ENCODE results near the gene PAXIP1. TPM values are rescaled to one million over a fixed set of nuclear protein-coding genes. Genes with fewer than 3 reads are reported as not detected.

Gene PAXIP1
- total and polyA plus RNA-seq, 4 experiments from 2014 or later = 0.98 to 18.8 (median 9.2) TPM

DNA sequence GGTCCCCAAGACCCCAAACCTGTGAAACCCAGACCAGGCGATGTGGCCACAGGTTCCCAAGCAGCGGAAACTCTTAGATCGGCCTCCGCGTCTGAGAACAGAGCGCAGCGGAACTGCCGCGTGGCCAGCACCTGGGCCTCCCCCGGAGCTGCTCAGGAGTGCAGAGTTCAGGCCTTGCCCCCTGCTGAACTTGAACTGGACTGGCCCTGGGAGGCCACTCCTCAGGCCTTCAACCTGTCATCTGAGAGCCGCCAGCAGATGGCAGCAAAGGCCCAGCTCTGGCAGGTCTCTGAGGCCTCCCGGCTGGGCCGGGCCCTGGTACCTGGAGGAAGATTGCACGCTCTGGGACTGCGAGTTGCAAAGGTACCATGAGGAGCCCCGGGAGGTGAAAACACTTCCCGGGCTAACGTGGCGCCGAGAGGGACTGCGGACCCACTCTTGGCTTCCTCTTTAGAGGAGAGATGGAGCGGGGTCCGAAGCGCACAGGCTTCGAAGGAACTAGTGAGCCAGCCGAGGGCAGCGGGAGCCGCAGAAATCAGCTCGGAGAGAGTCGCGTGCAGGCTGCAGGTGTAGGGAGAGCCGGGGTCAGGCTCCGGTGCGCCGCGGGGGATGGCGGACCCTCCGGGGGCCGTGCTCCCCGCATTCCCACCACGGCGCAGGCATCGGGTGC is 89.2 kb downstream of the PAXIP1 start:
- POLR2A ChIA-PET (ENCODE audit: partially characterized antibody) = interaction anchor here (2.0 kb wide), 2 partner anchors 14 to 39 kb away, joined by 4 to 11 read pairs; no protein-coding TSS in a partner anchor

DNA sequence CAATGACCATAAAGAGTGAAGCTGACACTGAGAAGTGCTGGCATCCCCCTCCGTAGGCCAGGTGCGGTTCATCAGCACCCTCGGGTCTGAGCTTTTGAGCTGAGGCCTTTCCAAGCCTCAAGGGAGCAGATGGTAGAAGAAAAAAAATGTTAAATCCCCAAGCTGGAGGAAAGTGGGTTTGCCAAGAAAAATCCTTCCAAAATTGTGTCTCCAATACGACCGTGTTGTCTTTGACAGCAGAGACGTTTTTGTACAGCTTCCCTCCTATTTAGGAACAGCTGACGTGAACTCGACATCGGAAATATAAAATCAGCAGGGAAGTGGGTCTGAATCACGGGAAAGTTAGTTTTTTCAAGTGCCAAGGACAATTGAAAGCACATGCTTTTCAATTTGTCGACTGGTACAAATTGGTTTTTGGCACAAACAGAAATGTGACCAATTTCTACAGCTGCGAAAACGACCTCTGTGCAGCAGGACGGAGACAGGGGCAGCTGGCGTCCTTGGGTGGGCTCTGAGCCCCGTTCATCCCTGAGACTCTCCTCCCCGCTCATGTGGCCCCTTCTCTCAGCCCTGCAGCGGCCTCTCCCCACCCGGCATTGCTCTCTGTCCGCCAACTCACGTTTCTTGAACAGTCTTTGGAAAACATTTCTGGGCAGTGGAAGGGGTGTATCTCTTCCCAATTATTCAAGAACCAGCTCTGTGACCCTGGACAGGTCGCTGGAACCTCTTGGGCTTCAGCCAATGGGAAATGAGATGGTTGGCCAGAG is 89.9 kb downstream of the PAXIP1 start:
- H3K9me3 Mint-ChIP-seq = peaks cover 0 to 12% (median 0%) of the 10 kb centered on the region in 8 donors
- DNase-seq = no peak
- Histone ChIP-seq H3K4me1 (ENCODE audit: insufficient read depth, low read length) (peaks cover 5% of the 10 kb centered on the region), H3K9me3 (ENCODE audit: control insufficient read depth in 1 of 2, low read length in 2 of 2) (no peaks in the 10 kb centered on the region), H3K36me3 (ENCODE audit: insufficient read depth, low read length) (no peaks in the 10 kb centered on the region), H3K27ac (ENCODE audit: low read depth, low read length) (no peak overlapping the region), H3K27me3 (ENCODE audit: insufficient read depth, low read length) (no peaks in the 10 kb centered on the region), H3K4me3 (ENCODE audit: low read length in 2 of 2) (no peak overlapping the region)
- H3K36me3 Mint-ChIP-seq = no peaks in the 10 kb centered on the region
- ChIA-PET POLR2A (ENCODE audit: partially characterized antibody) (interaction anchor here (2.0 kb wide), 2 partner anchors 15 to 40 kb away, joined by 4 to 11 read pairs; no protein-coding TSS in a partner anchor), CTCF (ENCODE audit: partially characterized antibody) (interaction anchor here (0.6 to 6.7 kb wide), 19 partner anchors 9 to 1903 kb away, joined by 3 to 72 read pairs (median 5); no protein-coding TSS in a partner anchor)
- H3K4me3 Mint-ChIP-seq = peak overlapping the region in 3 of 8 donors; percentile 29 to 63 (median 43)
- peak overlapping the region in 1 of 7 donors; percentile 75 for H3K27ac Mint-ChIP-seq
- H3K27me3 Mint-ChIP-seq = peaks cover 14 to 25% of the 10 kb centered on the region in 2 donors
- intact Hi-C loops (cut with micrococcal nuclease) = loop anchor here (1.0 to 5.0 kb wide), 5 partner anchors 14 to 432 kb away; no protein-coding TSS in a partner anchor
- H3K4me1 Mint-ChIP-seq = peaks cover 4 to 7% (median 6%) of the 10 kb centered on the region in 4 donors

More for the DNA sequence above, 89.2 kb downstream of the PAXIP1 start:
- Mint-ChIP-seq H3K27me3 (peaks cover 14 to 27% of the 10 kb centered on the region in 2 donors), H3K4me3 (peak overlapping the region; percentile 84 to 93 (median 88)), H3K9me3 (peaks cover 0 to 12% (median 0%) of the 10 kb centered on the region in 8 donors), H3K27ac (peak overlapping the region in 3 of 7 donors; percentile 74 to 83 (median 75)), H3K36me3 (no peaks in the 10 kb centered on the region), H3K4me1 (peaks cover 4 to 5% (median 4%) of the 10 kb centered on the region in 4 donors)
- peak; percentile 80 to 83 (median 80) for DNase-seq
- Histone ChIP-seq H3K9me3 (ENCODE audit: control insufficient read depth in 1 of 2, low read length in 2 of 2) (no peaks in the 10 kb centered on the region), H3K27me3 (ENCODE audit: insufficient read depth, low read length) (no peaks in the 10 kb centered on the region), H3K4me1 (ENCODE audit: insufficient read depth, low read length) (peaks cover 5% of the 10 kb centered on the region), H3K36me3 (ENCODE audit: insufficient read depth, low read length) (no peaks in the 10 kb centered on the region), H3K27ac (ENCODE audit: low read depth, low read length) (no peak overlapping the region), H3K4me3 (ENCODE audit: low read length in 2 of 2) (peak overlapping the region in 1 of 2 donors; percentile 29)
- CTCF ChIA-PET (ENCODE audit: partially characterized antibody) = interaction anchor here (0.9 to 6.7 kb wide), 23 partner anchors 9 to 1902 kb away, joined by 3 to 72 read pairs (median 4); no protein-coding TSS in a partner anchor
- intact Hi-C loops (cut with micrococcal nuclease) = loop anchor here (1.0 to 5.0 kb wide), 5 partner anchors 14 to 432 kb away; no protein-coding TSS in a partner anchor

GRCh38 chr7:154911862-154912455 is 91.0 kb downstream of the PAXIP1 start:
- CTCF ChIA-PET (ENCODE audit: partially characterized antibody) = interaction anchor here (1.2 to 6.7 kb wide), 6 partner anchors 11 to 433 kb away, joined by 3 to 72 read pairs (median 24); no protein-coding TSS in a partner anchor
- Histone ChIP-seq H3K4me3 (ENCODE audit: low read length in 2 of 2) (no peak overlapping the region), H3K27me3 (ENCODE audit: insufficient read depth, low read length) (no peaks in the 10 kb centered on the region), H3K36me3 (ENCODE audit: insufficient read depth, low read length) (no peaks in the 10 kb centered on the region), H3K4me1 (ENCODE audit: insufficient read depth, low read length) (peaks cover 5% of the 10 kb centered on the region), H3K9me3 (ENCODE audit: control insufficient read depth in 1 of 2, low read length in 2 of 2) (no peaks in the 10 kb centered on the region), H3K27ac (ENCODE audit: low read depth, low read length) (no peak overlapping the region)
- Mint-ChIP-seq H3K36me3 (no peaks in the 10 kb centered on the region), H3K4me1 (peaks cover 4 to 8% (median 6%) of the 10 kb centered on the region in 4 donors), H3K4me3 (no peak overlapping the region), H3K27ac (no peak overlapping the region), H3K27me3 (peaks cover 14 to 22% of the 10 kb centered on the region in 2 donors), H3K9me3 (peaks cover 0 to 12% (median 0%) of the 10 kb centered on the region in 8 donors)
- intact Hi-C loops (cut with micrococcal nuclease) = loop anchor here (5.0 kb wide), 1 partner anchor 95 kb away; no protein-coding TSS in a partner anchor
- POLR2A ChIA-PET (ENCODE audit: partially characterized antibody) = no interaction called here
- no peak for DNase-seq

GRCh38 chr7:154911411-154911810 is 91.5 kb downstream of the PAXIP1 start:
- Histone ChIP-seq H3K36me3 (ENCODE audit: insufficient read depth, low read length) (no peaks in the 10 kb centered on the region), H3K4me3 (ENCODE audit: low read length in 2 of 2) (no peak overlapping the region), H3K27me3 (ENCODE audit: insufficient read depth, low read length) (no peaks in the 10 kb centered on the region), H3K4me1 (ENCODE audit: insufficient read depth, low read length) (peaks cover 5% of the 10 kb centered on the region), H3K9me3 (ENCODE audit: control insufficient read depth in 1 of 2, low read length in 2 of 2) (no peaks in the 10 kb centered on the region), H3K27ac (ENCODE audit: low read depth, low read length) (no peak overlapping the region)
- intact Hi-C loops (cut with micrococcal nuclease) = loop anchor here (5.0 kb wide), 1 partner anchor 96 kb away; no protein-coding TSS in a partner anchor
- H3K9me3 Mint-ChIP-seq = peaks cover 0 to 12% (median 0%) of the 10 kb centered on the region in 8 donors
- CTCF ChIA-PET (ENCODE audit: partially characterized antibody) = interaction anchor here (0.9 to 6.7 kb wide), 7 partner anchors 8 to 433 kb away, joined by 3 to 72 read pairs (median 8); no protein-coding TSS in a partner anchor
- H3K36me3 Mint-ChIP-seq = no peaks in the 10 kb centered on the region
- no peak for DNase-seq
- POLR2A ChIA-PET (ENCODE audit: partially characterized antibody) = no interaction called here
- H3K4me3 Mint-ChIP-seq = no peak overlapping the region
- no peak overlapping the region for H3K27ac Mint-ChIP-seq
- H3K27me3 Mint-ChIP-seq = peaks cover 14 to 19% of the 10 kb centered on the region in 2 donors
- peaks cover 4 to 8% (median 6%) of the 10 kb centered on the region in 4 donors for H3K4me1 Mint-ChIP-seq

- ChIA-PET POLR2A (ENCODE audit: partially characterized antibody) (no interaction called here), CTCF (ENCODE audit: partially characterized antibody) (interaction anchor here (0.9 to 6.7 kb wide), 7 partner anchors 8 to 278 kb away, joined by 3 to 72 read pairs (median 5); no protein-coding TSS in a partner anchor)
- Histone ChIP-seq H3K9me3 (ENCODE audit: control insufficient read depth in 1 of 2, low read length in 2 of 2) (no peaks in the 10 kb centered on the region), H3K4me3 (ENCODE audit: low read length in 2 of 2) (no peak overlapping the region), H3K27me3 (ENCODE audit: insufficient read depth, low read length) (no peaks in the 10 kb centered on the region), H3K27ac (ENCODE audit: low read depth, low read length) (no peak overlapping the region), H3K36me3 (ENCODE audit: insufficient read depth, low read length) (no peaks in the 10 kb centered on the region), H3K4me1 (ENCODE audit: insufficient read depth, low read length) (peaks cover 5% of the 10 kb centered on the region)
- no peak overlapping the region for H3K4me3 Mint-ChIP-seq
- peaks cover 4 to 8% (median 6%) of the 10 kb centered on the region in 4 donors for H3K4me1 Mint-ChIP-seq
- peaks cover 12 to 19% of the 10 kb centered on the region in 2 donors for H3K27me3 Mint-ChIP-seq
- no peaks in the 10 kb centered on the region for H3K36me3 Mint-ChIP-seq
- no peak overlapping the region for H3K27ac Mint-ChIP-seq
- DNase-seq = no peak
- H3K9me3 Mint-ChIP-seq = peaks cover 0 to 12% (median 0%) of the 10 kb centered on the region in 8 donors
- intact Hi-C loops (cut with micrococcal nuclease) = loop anchor here (5.0 kb wide), 1 partner anchor 96 kb away; no protein-coding TSS in a partner anchor
Measured at GRCh38 chr7:154910977-154911376, 91.9 kb downstream of the PAXIP1 start.

DNA sequence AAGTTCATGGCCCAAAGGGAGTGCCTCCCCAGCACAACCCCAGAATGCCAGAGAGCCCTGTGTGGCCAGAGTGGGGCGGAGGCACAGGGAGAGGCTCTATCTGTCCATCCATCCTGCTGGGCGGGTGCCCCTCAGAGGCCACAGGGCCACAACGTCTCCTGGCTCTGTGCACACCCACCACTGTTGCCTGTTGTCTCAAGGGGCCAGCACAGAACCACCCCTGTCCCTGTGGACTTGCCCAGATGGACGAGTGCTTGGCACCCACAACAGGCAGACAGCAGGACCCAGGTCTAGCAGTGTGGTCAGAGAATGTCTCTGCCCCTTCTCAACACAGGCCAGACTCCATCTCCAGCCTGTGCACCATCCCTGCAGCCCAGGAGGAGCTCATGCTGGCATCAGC is 92.8 kb downstream of the PAXIP1 start:
- ChIA-PET CTCF (ENCODE audit: partially characterized antibody) (interaction anchor here (1.3 to 6.7 kb wide), 6 partner anchors 9 to 43 kb away, joined by 3 to 72 read pairs (median 22); no protein-coding TSS in a partner anchor), POLR2A (ENCODE audit: partially characterized antibody) (no interaction called here)
- intact Hi-C loops (cut with micrococcal nuclease) = loop anchor here (5.0 kb wide), 1 partner anchor 97 kb away; no protein-coding TSS in a partner anchor
- Histone ChIP-seq H3K27me3 (ENCODE audit: insufficient read depth, low read length) (no peaks in the 10 kb centered on the region), H3K36me3 (ENCODE audit: insufficient read depth, low read length) (no peaks in the 10 kb centered on the region), H3K4me3 (ENCODE audit: low read length in 2 of 2) (no peak overlapping the region), H3K9me3 (ENCODE audit: control insufficient read depth in 1 of 2, low read length in 2 of 2) (no peaks in the 10 kb centered on the region), H3K27ac (ENCODE audit: low read depth, low read length) (no peak overlapping the region), H3K4me1 (ENCODE audit: insufficient read depth, low read length) (peaks cover 5% of the 10 kb centered on the region)
- H3K4me1 Mint-ChIP-seq = peaks cover 4 to 8% (median 6%) of the 10 kb centered on the region in 4 donors
- H3K27me3 Mint-ChIP-seq = peaks cover 8 to 15% of the 10 kb centered on the region in 2 donors
- H3K27ac Mint-ChIP-seq = no peak overlapping the region
- H3K9me3 Mint-ChIP-seq = peaks cover 0 to 12% (median 0%) of the 10 kb centered on the region in 8 donors
- H3K36me3 Mint-ChIP-seq = no peaks in the 10 kb centered on the region
- H3K4me3 Mint-ChIP-seq = no peak overlapping the region
- no peak for DNase-seq
